ENCODE measurements around the gene CXorf66.

The CXorf66 gene

GRCh38 chrX:139936259-139936658 lies 29.1 kb downstream of the CXorf66 start:
- no peak overlapping the region for H3K27ac ChIP-seq (ENCODE audit: low read length)
- TF ChIP-seq CTCF (IDR thresholded peaks at IDR 0.05; ENCODE audit: low read depth, low read length) (no peak), EZH2phosphoT487 (IDR thresholded peaks at IDR 0.05; ENCODE audit: low read depth) (no peak)
- H3K4me1 ChIP-seq (ENCODE audit: low read length), result peaks cover 5% of the 10 kb centered on the region
- H2AFZ ChIP-seq (ENCODE audit: low read depth, low read length), result no peak overlapping the region
- peaks cover 7% of the 10 kb centered on the region for H3K79me2 ChIP-seq (ENCODE audit: low read length)
- no peaks in the 10 kb centered on the region for H3K27me3 ChIP-seq (ENCODE audit: low read depth, low read length)
- H3K4me3 ChIP-seq (ENCODE audit: low read length), result no peak overlapping the region
- no peak overlapping the region for H3K9ac ChIP-seq (ENCODE audit: low read length)
- no peaks in the 10 kb centered on the region for H3K9me3 ChIP-seq (ENCODE audit: insufficient read depth, low read length)
- no peaks in the 10 kb centered on the region for H4K20me1 ChIP-seq (ENCODE audit: insufficient read depth, low read length)
- H3K4me2 ChIP-seq (ENCODE audit: low read length), result no peak overlapping the region
- no peaks in the 10 kb centered on the region for H3K36me3 ChIP-seq (replicated peaks; ENCODE audit: low read depth, low read length)

DNA sequence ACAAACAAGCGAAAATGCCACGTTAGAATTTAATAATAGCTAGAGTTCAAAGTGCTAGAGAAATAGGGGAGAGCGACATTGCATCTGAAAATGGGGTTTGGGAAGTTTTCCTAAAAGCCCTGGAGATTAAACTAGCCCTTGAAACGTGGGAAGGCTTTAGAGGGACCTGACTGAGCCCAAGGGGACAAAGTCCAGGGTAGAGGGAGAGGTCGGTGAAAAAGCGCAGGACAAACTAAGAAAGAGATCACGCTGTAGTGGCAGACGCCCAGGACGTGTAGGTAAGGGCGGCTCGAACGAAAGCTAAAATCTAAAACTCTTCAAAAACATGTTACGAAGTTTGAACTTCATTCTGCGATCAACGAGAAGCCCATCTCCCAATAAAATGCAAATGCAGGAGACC lies 31.4 kb downstream of the CXorf66 start:
- Histone ChIP-seq H3K4me1 (ENCODE audit: low read length) (peaks cover 18% of the 10 kb centered on the region), H4K20me1 (ENCODE audit: insufficient read depth, low read length) (peaks cover 22% of the 10 kb centered on the region), H3K4me3 (ENCODE audit: low read length) (peak overlapping the region; percentile 80), H3K9ac (ENCODE audit: low read length) (peak overlapping the region; percentile 84), H3K27ac (ENCODE audit: low read length) (peak overlapping the region; percentile 89), H3K4me2 (ENCODE audit: low read length) (peak overlapping the region; percentile 91), H3K79me2 (ENCODE audit: low read length) (peaks cover 30% of the 10 kb centered on the region), H2AFZ (ENCODE audit: low read depth, low read length) (peak overlapping the region; percentile 98), H3K9me3 (ENCODE audit: insufficient read depth, low read length) (no peaks in the 10 kb centered on the region), H3K27me3 (ENCODE audit: low read depth, low read length) (no peaks in the 10 kb centered on the region), H3K36me3 (replicated peaks; ENCODE audit: low read depth, low read length) (no peaks in the 10 kb centered on the region)
- no peak for TF ChIP-seq CTCF (IDR thresholded peaks at IDR 0.05; ENCODE audit: low read depth, low read length)
- no peak for TF ChIP-seq EZH2phosphoT487 (IDR thresholded peaks at IDR 0.05; ENCODE audit: low read depth)

GRCh38 chrX:139932901-139933796 lies 32.2 kb downstream of the CXorf66 start, which contains the start of gene ATP11C:
Gene ATP11C, minus strand, starts transcription at chrX:139933053. Its CDS starts 1,011 bp downstream, at chrX:139932042.
- peak within 1 kb of the TSS; percentile 98 for H2AFZ ChIP-seq (ENCODE audit: low read depth, low read length)
- peaks cover 38% of the 10 kb centered on the region for H3K79me2 ChIP-seq (ENCODE audit: low read length)
- H3K4me3 ChIP-seq (ENCODE audit: low read length), result peak within 1 kb of the TSS; percentile 80
- TF ChIP-seq CTCF (IDR thresholded peaks at IDR 0.05; ENCODE audit: low read depth, low read length) (peak; percentile 22; the same call in 1 of the 2 replicates), EZH2phosphoT487 (IDR thresholded peaks at IDR 0.05; ENCODE audit: low read depth) (no peak)
- H3K36me3 ChIP-seq (replicated peaks; ENCODE audit: low read depth, low read length), result no peaks in the 10 kb centered on the region
- no peaks in the 10 kb centered on the region for H3K27me3 ChIP-seq (ENCODE audit: low read depth, low read length)
- peak within 1 kb of the TSS; percentile 84 for H3K9ac ChIP-seq (ENCODE audit: low read length)
- H3K27ac ChIP-seq (ENCODE audit: low read length), result peak within 1 kb of the TSS; percentile 89
- H4K20me1 ChIP-seq (ENCODE audit: insufficient read depth, low read length), result peaks cover 23% of the 10 kb centered on the region
- peaks cover 18% of the 10 kb centered on the region for H3K4me1 ChIP-seq (ENCODE audit: low read length)
- no peaks in the 10 kb centered on the region for H3K9me3 ChIP-seq (ENCODE audit: insufficient read depth, low read length)
- H3K4me2 ChIP-seq (ENCODE audit: low read length), result peak within 1 kb of the TSS; percentile 95
